Testis (tissue), 3 donors: ENCODE results near the gene TEX53. TPM values are rescaled to one million over a fixed set of nuclear protein-coding genes. Genes with fewer than 3 reads are reported as not detected.

Source experiments
- DNase-seq: peaks from one replicate; pipeline ENCODE4 v3.0.0-alpha.2; 2019
- H3K27ac ChIP-seq, 2 donors: fragments of 200-600 bp; sonication (generic); one replicate each; pipeline ENCODE4 v1.5.1; 2019
- H3K27me3 ChIP-seq: fragments of 200-600 bp; sonication (generic); one replicate; pipeline ENCODE4 v1.5.1; 2019
- H3K36me3 ChIP-seq: fragments of 200-600 bp; sonication (generic); one replicate; pipeline ENCODE4 v1.5.1; 2017; ENCODE audit warnings: low read depth; ENCODE audit errors: missing control alignments
- H3K4me1 ChIP-seq: fragments of 200-600 bp; sonication (generic); one replicate; pipeline ENCODE4 v1.5.1; 2019
- H3K4me3 ChIP-seq, 2 donors: fragments of 200-600 bp; sonication (generic); one replicate each; pipeline ENCODE4 v1.5.1; 2017 to 2019
- H3K9me3 ChIP-seq: fragments of 200-600 bp; sonication (generic); one replicate; pipeline ENCODE4 v1.5.1; 2017
- CTCF ChIP-seq, 3 experiments: fragments of 450-650 bp in 2 of 3; fragments of 200-600 bp in 1 of 3; sonication (generic) in 1 of 3; IDR thresholded peaks; one replicate each; pipeline ENCODE4 v1.5.1; 2016 to 2019; ENCODE audit warnings: antibody characterized with exemption in 3 of 3, mild to moderate bottlenecking in 2 of 3, moderate library complexity in 1 of 3
- POLR2A ChIP-seq: fragments of 450-650 bp; IDR thresholded peaks from one replicate; pipeline ENCODE4 v1.6.1; 2017; ENCODE audit warnings: antibody characterized with exemption, mild to moderate bottlenecking, moderate library complexity
- WGBS, 2 donors: methylation state at CpG; one replicate each; pipeline ENCODE4 v1.1.5; 2018; 5-methylcytosine and 5-hydroxymethylcytosine counted together
- intact Hi-C: fragments of 100-400 bp; cut with DNase I; formaldehyde crosslinking; loops from one replicate; pipeline ENCODE4 v1.15.1; 2023; ENCODE audit warnings: low total_unique reads
- polyA plus RNA-seq: library from polyadenylated mRNA; stranded (reverse); fragments of 350-450 nt; fragmentation: Illumina TruSeq; extraction: RNeasy Lipid Tissue Mini Kit (QIAGEN cat#74804); gene quantifications from one replicate; pipeline ENCODE4 v1.2.3, GENCODE V29; 2014; ENCODE audit warnings: low read depth, low replicate concordance; ENCODE audit not compliant: insufficient read depth
- total RNA-seq, 2 donors: library from RNA; depleted of rRNA; stranded (reverse); fragments of >200 nt; gene quantifications; one replicate each; pipeline ENCODE4 v1.2.3, GENCODE V29; 2016

Gene TEX53
- total and polyA plus RNA-seq, 3 donors from 2014 or later = 13.4 to 68.8 (median 23.5) TPM

GRCh38 chr9:114641967-114642366 is 15.6 kb downstream of the TEX53 start:
- Histone ChIP-seq H3K36me3 (no peaks in the 10 kb centered on the region), H3K4me3 (no peak overlapping the region), H3K4me1 (no peaks in the 10 kb centered on the region), H3K27me3 (no peaks in the 10 kb centered on the region), H3K9me3 (no peaks in the 10 kb centered on the region), H3K27ac (no peak overlapping the region)
- 67 to 81% methylated on average over 1 of the region's 1 CpG for WGBS, 2 donors
- intact Hi-C loops = no loop called here
- DNase-seq = no peak
- TF ChIP-seq POLR2A (no peak), CTCF (IDR thresholded peaks at IDR 0.05) (no peak)

- no peak for DNase-seq
- Histone ChIP-seq H3K4me1 (no peaks in the 10 kb centered on the region), H3K9me3 (no peaks in the 10 kb centered on the region), H3K36me3 (no peaks in the 10 kb centered on the region), H3K27me3 (no peaks in the 10 kb centered on the region), H3K4me3 (no peak overlapping the region), H3K27ac (no peak overlapping the region)
- WGBS, 2 donors = 87 to 93% methylated on average over 5 to 8 of the region's 8 CpGs
- intact Hi-C loops = no loop called here
- TF ChIP-seq CTCF (IDR thresholded peaks at IDR 0.05) (no peak), POLR2A (no peak)
These were observed 19.2 kb downstream of the TEX53 start for GRCh38 chr9:114638404-114638803.

GRCh38 chr9:114634387-114634786 is 23.2 kb downstream of the TEX53 start:
- Histone ChIP-seq H3K27me3 (no peaks in the 10 kb centered on the region), H3K36me3 (no peaks in the 10 kb centered on the region), H3K9me3 (no peaks in the 10 kb centered on the region), H3K4me3 (no peak overlapping the region), H3K4me1 (no peaks in the 10 kb centered on the region), H3K27ac (no peak overlapping the region)
- DNase-seq = no peak
- TF ChIP-seq POLR2A = no peak
- TF ChIP-seq CTCF (IDR thresholded peaks at IDR 0.05) = no peak
- intact Hi-C loops = no loop called here
- WGBS, 2 donors = 87 to 92% methylated on average over 6 of the region's 6 CpGs

GRCh38 chr9:114633438-114634089 is 24.0 kb downstream of the TEX53 start:
- H3K9me3 ChIP-seq = no peaks in the 10 kb centered on the region
- no peak overlapping the region for H3K4me3 ChIP-seq
- no peaks in the 10 kb centered on the region for H3K27me3 ChIP-seq
- no peak overlapping the region for H3K27ac ChIP-seq
- H3K36me3 ChIP-seq = no peaks in the 10 kb centered on the region
- no peaks in the 10 kb centered on the region for H3K4me1 ChIP-seq
- TF ChIP-seq CTCF (IDR thresholded peaks at IDR 0.05) = no peak
- WGBS, 2 donors = 88 to 91% methylated on average over 8 to 11 of the region's 11 CpGs
- intact Hi-C loops = no loop called here
- no peak for DNase-seq

- peak; percentile 67 for DNase-seq
- H3K4me1 ChIP-seq = no peaks in the 10 kb centered on the region
- TF ChIP-seq CTCF (IDR thresholded peaks at IDR 0.05) = no peak
- no peak for TF ChIP-seq POLR2A
- no peak overlapping the region for H3K27ac ChIP-seq
- H3K27me3 ChIP-seq = no peaks in the 10 kb centered on the region
- H3K9me3 ChIP-seq = no peaks in the 10 kb centered on the region
- H3K4me3 ChIP-seq = no peak overlapping the region
- H3K36me3 ChIP-seq = no peaks in the 10 kb centered on the region
- intact Hi-C loops = no loop called here
- WGBS, 2 donors = 26 to 35% methylated on average over 2 of the region's 2 CpGs
These were observed 26.4 kb downstream of the TEX53 start for GRCh38 chr9:114631166-114631565.
